Gastrocnemius medialis (tissue), 4 donors: ENCODE measurements around the gene DNAH3. TPM values are rescaled to one million over a fixed set of nuclear protein-coding genes. Genes with fewer than 3 reads are reported as not detected.
A peak's percentile ranks its signal among the peaks of the same experiment; 100 is the strongest.

ENCODE experiments used
- ATAC-seq, 2 donors: fragments of 150-250 bp; one replicate each; pipeline ENCODE4 v1.9.1; 2016
- DNase-seq, 2 donors: peaks; one replicate each; pipeline ENCODE4 v3.0.0-alpha.2; 2019
- H3K27ac ChIP-seq, 4 donors: fragments of 200-600 bp; sonication (generic); 1 replicate in 1 of 4; 2 replicates in 3 of 4; pipeline ENCODE4 v1.5.1; 2016 to 2018; ENCODE audit warnings: mild to moderate bottlenecking in 2 of 4, moderate library complexity in 1 of 4
- H3K27me3 ChIP-seq, 3 donors: fragments of 200-600 bp; sonication (generic) in 2 of 3; 1 replicate in 1 of 3; 2 replicates in 2 of 3; pipeline versions ENCODE4 v1.5.1 to v1.6.0; 2016 to 2019; ENCODE audit warnings: mild to moderate bottlenecking in 1 of 3, moderate library complexity in 1 of 3
- H3K36me3 ChIP-seq, 2 donors: fragments of 200-600 bp; sonication (generic) in 1 of 2; one replicate each; pipeline ENCODE4 v1.5.1; 2017 to 2018
- H3K4me1 ChIP-seq, 2 donors: fragments of 200-600 bp; sonication (generic) in 1 of 2; one replicate each; pipeline ENCODE4 v1.5.1; 2016 to 2017; ENCODE audit warnings: mild to moderate bottlenecking in 2 of 2
- H3K4me3 ChIP-seq, 4 donors: fragments of 200-600 bp; sonication (generic) in 3 of 4; 1 replicate in 1 of 4; 2 replicates in 3 of 4; pipeline ENCODE4 v1.5.1; 2016 to 2019; ENCODE audit warnings: mild to moderate bottlenecking in 2 of 4
- H3K9me3 ChIP-seq, 3 donors: fragments of 200-600 bp; sonication (generic) in 2 of 3; 1 replicate in 1 of 3; 2 replicates in 2 of 3; pipeline ENCODE4 v1.5.1; 2016 to 2019
- CTCF ChIP-seq, 5 experiments: fragments of 450-650 bp in 3 of 5; fragments of 200-600 bp in 2 of 5; sonication (generic) in 2 of 5; IDR thresholded peaks in 4 of 5; conservative IDR thresholded peaks in 1 of 5; 1 replicate in 4 of 5; 2 replicates in 1 of 5; pipeline ENCODE4 v1.5.1; 2016 to 2019; ENCODE audit warnings: antibody characterized with exemption in 5 of 5, mild to moderate bottlenecking in 3 of 5, moderate library complexity in 3 of 5
- POLR2A ChIP-seq, 2 donors: fragments of 450-650 bp; IDR thresholded peaks; one replicate each; pipeline ENCODE4 v1.6.1; 2017; ENCODE audit warnings: antibody characterized with exemption in 2 of 2, mild to moderate bottlenecking in 2 of 2, moderate library complexity in 2 of 2
- in situ Hi-C, 4 donors: fragments of 200-750 bp; cut with MboI; loops; one replicate each; pipeline versions ENCODE4 v1.15.0 to v1.8.0; 2017; ENCODE audit warnings: low sequenced_read_pairs in 4 of 4
- intact Hi-C: fragments of 100-400 bp; cut with DNase I; formaldehyde crosslinking; loops from one replicate; pipeline ENCODE4 v1.15.1; 2023; ENCODE audit warnings: low total_unique reads
- total RNA-seq, 4 donors: library from RNA; depleted of rRNA; stranded (reverse); fragments of >200 nt; gene quantifications; one replicate each; pipeline versions ENCODE4 v1.1.0 to v1.2.3, GENCODE V29; 2016

DNAH3 gene
- total RNA-seq, 4 donors from 2014 or later = 0.02 to 0.47 (median 0.21) TPM

- Histone ChIP-seq H3K36me3 (no peaks in the 10 kb centered on the region), H3K27ac (peak overlapping the region in 1 of 4 donors; percentile 47), H3K4me1 (peaks cover 20 to 28% of the 10 kb centered on the region in 2 donors), H3K4me3 (no peak overlapping the region), H3K9me3 (no peaks in the 10 kb centered on the region), H3K27me3 (no peaks in the 10 kb centered on the region)
- no peak for TF ChIP-seq POLR2A (IDR thresholded peaks at IDR 0.05)
- no peak for TF ChIP-seq CTCF (IDR thresholded peaks at IDR 0.05 in 4 of 5, conservative IDR thresholded peaks at IDR 0.05 in 1 of 5)
- ATAC-seq (no peak), DNase-seq (no peak)
- in situ Hi-C loops (no loop called here), intact Hi-C loops (no loop called here)
Observed at GRCh38 chr16:20889625-20890275, 260.9 kb downstream of the DNAH3 start.

GRCh38 chr16:20887207-20887606 lies 263.4 kb downstream of the DNAH3 start:
- H3K9me3 ChIP-seq = no peaks in the 10 kb centered on the region
- intact Hi-C loops = no loop called here

GRCh38 chr16:20886320-20886719 lies 264.3 kb downstream of the DNAH3 start:
- TF ChIP-seq CTCF (IDR thresholded peaks at IDR 0.05 in 4 of 5, conservative IDR thresholded peaks at IDR 0.05 in 1 of 5) = no peak
- no peak for TF ChIP-seq POLR2A (IDR thresholded peaks at IDR 0.05)
- H3K4me1 ChIP-seq = peaks cover 30 to 37% of the 10 kb centered on the region in 2 donors
- ATAC-seq = no peak
- intact Hi-C loops (no loop called here), in situ Hi-C loops (no loop called here)
- no peaks in the 10 kb centered on the region for H3K36me3 ChIP-seq
- H3K27ac ChIP-seq = no peak overlapping the region
- no peaks in the 10 kb centered on the region for H3K27me3 ChIP-seq
- DNase-seq = no peak
- H3K9me3 ChIP-seq = no peaks in the 10 kb centered on the region
- no peak overlapping the region for H3K4me3 ChIP-seq

More at GRCh38 chr16:20887207-20887606, 263.4 kb downstream of the DNAH3 start:
- Histone ChIP-seq H3K36me3 (no peaks in the 10 kb centered on the region), H3K27me3 (no peaks in the 10 kb centered on the region), H3K4me1 (peaks cover 30 to 37% of the 10 kb centered on the region in 2 donors), H3K27ac (no peak overlapping the region), H3K4me3 (no peak overlapping the region)
- in situ Hi-C loops = no loop called here
- no peak for TF ChIP-seq POLR2A (IDR thresholded peaks at IDR 0.05)
- TF ChIP-seq CTCF (IDR thresholded peaks at IDR 0.05 in 4 of 5, conservative IDR thresholded peaks at IDR 0.05 in 1 of 5) = no peak
- ATAC-seq = no peak
- DNase-seq = no peak

- Histone ChIP-seq H3K4me1 (peaks cover 21 to 32% of the 10 kb centered on the region in 2 donors), H3K27ac (no peak overlapping the region), H3K9me3 (no peaks in the 10 kb centered on the region), H3K36me3 (no peaks in the 10 kb centered on the region), H3K27me3 (no peaks in the 10 kb centered on the region), H3K4me3 (no peak overlapping the region)
- intact Hi-C loops = no loop called here
- in situ Hi-C loops = no loop called here
- DNase-seq = no peak
- no peak for ATAC-seq
- TF ChIP-seq CTCF (IDR thresholded peaks at IDR 0.05 in 4 of 5, conservative IDR thresholded peaks at IDR 0.05 in 1 of 5) (no peak), POLR2A (IDR thresholded peaks at IDR 0.05) (no peak)
Observed at GRCh38 chr16:20884240-20884556, 266.4 kb downstream of the DNAH3 start.
